Suprapubic skin (tissue), 4 donors: ENCODE data around the gene SKIC8. TPM values are rescaled to one million over a fixed set of nuclear protein-coding genes. Genes with fewer than 3 reads are reported as not detected.

Experiments used
- DNase-seq, 2 donors: peaks; one replicate each; pipeline ENCODE4 v3.0.0-alpha.2; 2019; ENCODE audit warnings: low spot score in 2 of 2
- H3K27ac ChIP-seq: fragments of 200-600 bp; sonication (generic); one replicate; pipeline ENCODE4 v1.5.1; 2019
- H3K27me3 ChIP-seq: fragments of 200-600 bp; sonication (generic); one replicate; pipeline ENCODE4 v1.5.1; 2019
- H3K36me3 ChIP-seq: fragments of 200-600 bp; sonication (generic); one replicate; pipeline ENCODE4 v1.5.1; 2019
- H3K4me1 ChIP-seq: fragments of 200-600 bp; sonication (generic); one replicate; pipeline ENCODE4 v1.5.1; 2019
- H3K4me3 ChIP-seq: fragments of 200-600 bp; sonication (generic); one replicate; pipeline ENCODE4 v1.5.1; 2019; ENCODE audit warnings: mild to moderate bottlenecking
- H3K9me3 ChIP-seq: fragments of 200-600 bp; sonication (generic); one replicate; pipeline ENCODE4 v1.5.1; 2019
- CTCF ChIP-seq, 2 donors: fragments of 200-600 bp in 1 of 2; fragments of 450-650 bp in 1 of 2; sonication (generic) in 1 of 2; IDR thresholded peaks; one replicate each; pipeline ENCODE4 v1.5.1; 2016 to 2019; ENCODE audit warnings: antibody characterized with exemption in 2 of 2, mild to moderate bottlenecking in 1 of 2, moderate library complexity in 1 of 2
- EP300 ChIP-seq: sonication (generic); formaldehyde crosslinking; IDR thresholded peaks from one replicate; pipeline ENCODE4 v1.6.1; 2017; ENCODE audit warnings: antibody characterized with exemption
- POLR2A ChIP-seq, 2 donors: fragments of 450-650 bp; IDR thresholded peaks; one replicate each; pipeline ENCODE4 v1.6.1; 2017; ENCODE audit warnings: antibody characterized with exemption in 2 of 2, mild to moderate bottlenecking in 2 of 2, moderate library complexity in 2 of 2
- POLR2AphosphoS5 ChIP-seq, 3 donors: sonication (generic); formaldehyde crosslinking; IDR thresholded peaks; one replicate each; pipeline ENCODE4 v1.6.1; 2017; ENCODE audit warnings: antibody characterized with exemption in 3 of 3
- WGBS: methylation state at CpG from one replicate; pipeline ENCODE4 v1.1.5; 2018; 5-methylcytosine and 5-hydroxymethylcytosine counted together
- total RNA-seq, 4 donors: library from RNA; depleted of rRNA; stranded (reverse); fragments of >200 nt; gene quantifications; one replicate each; pipeline ENCODE4 v1.1.0, GENCODE V29; 2016

SKIC8 gene
- total RNA-seq, 4 donors from 2014 or later: 42.9 to 69.9 (median 56.2) TPM

- TF ChIP-seq POLR2AphosphoS5 (IDR thresholded peaks at IDR 0.05) (no peak), CTCF (IDR thresholded peaks at IDR 0.05) (no peak), EP300 (no peak), POLR2A (IDR thresholded peaks at IDR 0.05) (no peak)
- Histone ChIP-seq H3K27me3 (no peaks in the 10 kb centered on the region), H3K4me3 (no peak overlapping the region), H3K27ac (no peak overlapping the region), H3K9me3 (no peaks in the 10 kb centered on the region), H3K36me3 (no peaks in the 10 kb centered on the region), H3K4me1 (no peaks in the 10 kb centered on the region)
- WGBS: 85% methylated on average over 4 of the region's 7 CpGs
- no peak for DNase-seq
Observed at GRCh38 chr15:78314181-78314581, 14.8 kb upstream of the SKIC8 start.

GRCh38 chr15:78313383-78313782 is 14.0 kb upstream of the SKIC8 start:
- H3K36me3 ChIP-seq: no peaks in the 10 kb centered on the region
- H3K9me3 ChIP-seq: no peaks in the 10 kb centered on the region
- H3K4me3 ChIP-seq: no peak overlapping the region
- TF ChIP-seq EP300: no peak
- TF ChIP-seq CTCF (IDR thresholded peaks at IDR 0.05): no peak
- no peak for TF ChIP-seq POLR2A (IDR thresholded peaks at IDR 0.05)
- no peak for TF ChIP-seq POLR2AphosphoS5 (IDR thresholded peaks at IDR 0.05)
- no peaks in the 10 kb centered on the region for H3K27me3 ChIP-seq
- no peak overlapping the region for H3K27ac ChIP-seq
- H3K4me1 ChIP-seq: peaks cover 2% of the 10 kb centered on the region
- WGBS: 73% methylated on average over 6 of the region's 8 CpGs
- no peak for DNase-seq

GRCh38 chr15:78312957-78313356 is 13.5 kb upstream of the SKIC8 start:
- Histone ChIP-seq H3K27me3 (no peaks in the 10 kb centered on the region), H3K9me3 (no peaks in the 10 kb centered on the region), H3K27ac (no peak overlapping the region), H3K4me1 (peaks cover 6% of the 10 kb centered on the region), H3K36me3 (no peaks in the 10 kb centered on the region), H3K4me3 (no peak overlapping the region)
- DNase-seq: no peak
- no peak for TF ChIP-seq POLR2A (IDR thresholded peaks at IDR 0.05)
- WGBS: 80% methylated on average over 5 of the region's 5 CpGs

GRCh38 chr15:78312536-78312935 is 13.1 kb upstream of the SKIC8 start:
- Histone ChIP-seq H3K27me3 (no peaks in the 10 kb centered on the region), H3K4me3 (no peak overlapping the region), H3K36me3 (no peaks in the 10 kb centered on the region), H3K9me3 (no peaks in the 10 kb centered on the region), H3K27ac (no peak overlapping the region), H3K4me1 (peaks cover 7% of the 10 kb centered on the region)
- 88% methylated on average over 4 of the region's 4 CpGs for WGBS
- TF ChIP-seq EP300 (no peak), POLR2AphosphoS5 (IDR thresholded peaks at IDR 0.05) (no peak), CTCF (IDR thresholded peaks at IDR 0.05) (no peak), POLR2A (IDR thresholded peaks at IDR 0.05) (no peak)
- no peak for DNase-seq

GRCh38 chr15:78311292-78311691 is 11.9 kb upstream of the SKIC8 start:
- H3K27me3 ChIP-seq: no peaks in the 10 kb centered on the region
- no peak overlapping the region for H3K27ac ChIP-seq
- 30% methylated on average over 2 of the region's 3 CpGs for WGBS
- TF ChIP-seq EP300: no peak
- TF ChIP-seq CTCF (IDR thresholded peaks at IDR 0.05): no peak
- no peak for TF ChIP-seq POLR2A (IDR thresholded peaks at IDR 0.05)
- no peak for TF ChIP-seq POLR2AphosphoS5 (IDR thresholded peaks at IDR 0.05)
- peaks cover 7% of the 10 kb centered on the region for H3K4me1 ChIP-seq
- no peaks in the 10 kb centered on the region for H3K36me3 ChIP-seq
- H3K9me3 ChIP-seq: no peaks in the 10 kb centered on the region
- H3K4me3 ChIP-seq: no peak overlapping the region
- no peak for DNase-seq

- Histone ChIP-seq H3K27ac (no peak overlapping the region), H3K4me3 (no peak overlapping the region), H3K36me3 (no peaks in the 10 kb centered on the region), H3K9me3 (no peaks in the 10 kb centered on the region), H3K4me1 (peaks cover 11% of the 10 kb centered on the region), H3K27me3 (no peaks in the 10 kb centered on the region)
- peak; percentile 53 to 80 for TF ChIP-seq CTCF (IDR thresholded peaks at IDR 0.05)
- no peak for TF ChIP-seq POLR2A (IDR thresholded peaks at IDR 0.05)
- TF ChIP-seq EP300: no peak
- no peak for TF ChIP-seq POLR2AphosphoS5 (IDR thresholded peaks at IDR 0.05)
- WGBS: 13% methylated on average over 8 of the region's 9 CpGs
- peak in 1 of 2 donors; percentile 82 for DNase-seq
Observed at GRCh38 chr15:78308422-78309032, 9.1 kb upstream of the SKIC8 start.
